Measurements from ENCODE around the gene EID3. TPM values are rescaled to one million over a fixed set of nuclear protein-coding genes. Genes with fewer than 3 reads are reported as not detected.
"Not testable (repeated sequence)": the region's sequence is repeated elsewhere in the genome, so short reads cannot be mapped to it uniquely, and the experiment has no call there.

The EID3 gene
- total RNA-seq, 1 donor from 2014 or later = 4.4 TPM

- intact Hi-C loops (cut with DNase I) = no loop called here
Observed at GRCh38 chr12:104331376-104331775, 27.8 kb downstream of the EID3 start.

DNA sequence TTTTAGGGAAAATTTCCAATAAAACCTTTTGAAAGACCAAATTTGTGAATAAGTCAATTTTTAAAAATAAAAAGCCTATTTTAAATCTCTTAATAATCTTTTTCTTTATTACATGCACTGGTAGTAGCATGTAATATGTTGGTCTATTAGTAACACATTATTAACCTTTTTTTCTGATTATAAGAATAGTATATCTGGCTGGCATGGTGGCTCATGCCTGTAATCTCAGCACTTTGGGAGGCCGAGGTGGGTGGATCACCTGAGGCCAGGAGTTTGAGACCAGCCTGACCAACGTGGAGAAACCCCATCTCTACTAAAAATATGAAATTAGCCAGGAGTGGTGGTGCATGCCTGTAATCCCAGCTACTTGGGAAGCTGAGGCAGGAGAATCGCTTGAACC lies 28.7 kb downstream of the EID3 start:
- ATAC-seq; H3K4me1 ChIP-seq; H3K9me3 ChIP-seq; H3K4me3 ChIP-seq; DNase-seq; H3K27ac ChIP-seq; H3K27me3 ChIP-seq; intact Hi-C loops (cut with DNase I): not testable (repeated sequence)
- H3K36me3 ChIP-seq = peaks cover 92% of the 10 kb centered on the region

More at GRCh38 chr12:104331376-104331775, 27.8 kb downstream of the EID3 start:
- H3K36me3 ChIP-seq = peaks cover 92% of the 10 kb centered on the region
- H3K27ac ChIP-seq = no peak overlapping the region
- no peaks in the 10 kb centered on the region for H3K27me3 ChIP-seq
- H3K4me1 ChIP-seq = no peaks in the 10 kb centered on the region
- H3K4me3 ChIP-seq = no peak overlapping the region
- no peak for DNase-seq
- TF ChIP-seq, protein P1, sequence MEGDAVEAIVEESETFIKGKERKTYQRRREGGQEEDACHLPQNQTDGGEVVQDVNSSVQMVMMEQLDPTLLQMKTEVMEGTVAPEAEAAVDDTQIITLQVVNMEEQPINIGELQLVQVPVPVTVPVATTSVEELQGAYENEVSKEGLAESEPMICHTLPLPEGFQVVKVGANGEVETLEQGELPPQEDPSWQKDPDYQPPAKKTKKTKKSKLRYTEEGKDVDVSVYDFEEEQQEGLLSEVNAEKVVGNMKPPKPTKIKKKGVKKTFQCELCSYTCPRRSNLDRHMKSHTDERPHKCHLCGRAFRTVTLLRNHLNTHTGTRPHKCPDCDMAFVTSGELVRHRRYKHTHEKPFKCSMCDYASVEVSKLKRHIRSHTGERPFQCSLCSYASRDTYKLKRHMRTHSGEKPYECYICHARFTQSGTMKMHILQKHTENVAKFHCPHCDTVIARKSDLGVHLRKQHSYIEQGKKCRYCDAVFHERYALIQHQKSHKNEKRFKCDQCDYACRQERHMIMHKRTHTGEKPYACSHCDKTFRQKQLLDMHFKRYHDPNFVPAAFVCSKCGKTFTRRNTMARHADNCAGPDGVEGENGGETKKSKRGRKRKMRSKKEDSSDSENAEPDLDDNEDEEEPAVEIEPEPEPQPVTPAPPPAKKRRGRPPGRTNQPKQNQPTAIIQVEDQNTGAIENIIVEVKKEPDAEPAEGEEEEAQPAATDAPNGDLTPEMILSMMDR (IDR thresholded peaks at IDR 0.05) = no peak
- ATAC-seq = no peak
- no peaks in the 10 kb centered on the region for H3K9me3 ChIP-seq

- DNase-seq (no peak), ATAC-seq (no peak)
- intact Hi-C loops (cut with DNase I) = no loop called here
- Histone ChIP-seq H3K4me1 (no peaks in the 10 kb centered on the region), H3K36me3 (peaks cover 92% of the 10 kb centered on the region), H3K27me3 (no peaks in the 10 kb centered on the region), H3K4me3 (no peak overlapping the region), H3K27ac (no peak overlapping the region), H3K9me3 (no peaks in the 10 kb centered on the region)
- TF ChIP-seq, protein P1 (IDR thresholded peaks at IDR 0.05) = no peak
Observed at GRCh38 chr12:104333692-104334255, 30.2 kb downstream of the EID3 start.

- TF ChIP-seq, protein P1 (IDR thresholded peaks at IDR 0.05) = no peak
Observed at GRCh38 chr12:104334581-104334980, 31.0 kb downstream of the EID3 start.

DNA sequence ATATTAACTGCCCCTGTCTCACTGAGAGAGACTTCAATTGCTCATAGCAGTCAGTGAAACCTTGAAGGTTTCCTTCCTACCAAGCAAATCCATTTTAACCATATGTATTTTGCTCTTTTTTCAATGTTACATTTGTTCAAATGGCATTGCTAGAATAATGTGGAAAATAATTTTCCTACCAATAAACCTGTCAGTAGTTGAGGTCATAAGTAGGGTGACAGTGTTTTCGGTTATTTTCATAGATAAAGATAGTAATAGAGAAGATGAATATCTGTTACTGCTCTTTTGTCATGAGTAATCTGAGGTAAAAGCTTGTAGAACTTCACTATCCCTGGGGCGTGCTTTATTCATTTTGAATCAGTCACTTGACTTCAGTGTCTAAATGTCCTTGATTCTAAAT lies 32.6 kb downstream of the EID3 start:
- TF ChIP-seq, protein P1 (IDR thresholded peaks at IDR 0.05) = no peak
- peaks cover 92% of the 10 kb centered on the region for H3K36me3 ChIP-seq

More at GRCh38 chr12:104334581-104334980, 31.0 kb downstream of the EID3 start:
- Histone ChIP-seq H3K36me3 (peaks cover 92% of the 10 kb centered on the region), H3K27me3 (no peaks in the 10 kb centered on the region), H3K9me3 (no peaks in the 10 kb centered on the region), H3K27ac (no peak overlapping the region), H3K4me3 (no peak overlapping the region), H3K4me1 (no peaks in the 10 kb centered on the region)
- intact Hi-C loops (cut with DNase I) = no loop called here
- DNase-seq (no peak), ATAC-seq (no peak)

DNA sequence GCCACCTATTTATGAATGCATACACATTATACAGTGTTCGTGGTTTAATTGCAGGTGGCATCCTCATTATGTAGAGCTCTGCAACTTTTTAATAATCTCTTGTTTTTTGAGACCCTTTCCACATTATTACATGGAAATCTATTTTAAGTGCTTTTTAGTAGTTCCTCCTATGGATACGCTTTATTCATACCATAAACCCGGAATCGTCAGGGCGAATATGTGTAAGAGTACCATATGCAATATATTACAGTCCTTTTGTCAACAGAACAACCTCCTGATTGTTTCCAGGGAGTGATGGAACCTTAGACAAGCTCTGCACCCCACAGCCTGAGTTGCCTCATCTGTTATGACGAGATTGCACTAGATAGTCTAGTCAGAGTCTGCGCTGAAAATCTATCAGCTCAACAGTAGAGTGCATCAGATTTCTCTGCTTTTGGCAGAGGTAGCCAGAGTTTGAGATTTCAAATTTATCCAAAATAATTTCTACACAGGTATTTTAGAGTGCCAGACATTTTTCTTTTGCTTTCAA lies 33.6 kb downstream of the EID3 start:
- Histone ChIP-seq H3K4me1 (no peaks in the 10 kb centered on the region), H3K36me3 (peaks cover 92% of the 10 kb centered on the region), H3K4me3 (no peak overlapping the region), H3K27me3 (no peaks in the 10 kb centered on the region), H3K9me3 (no peaks in the 10 kb centered on the region), H3K27ac (no peak overlapping the region)
- intact Hi-C loops (cut with DNase I) = no loop called here
- ATAC-seq = no peak
- TF ChIP-seq, protein P1 (IDR thresholded peaks at IDR 0.05) = no peak
- DNase-seq = no peak

More for the DNA sequence above, 32.6 kb downstream of the EID3 start:
- Histone ChIP-seq H3K4me3 (no peak overlapping the region), H3K27me3 (no peaks in the 10 kb centered on the region), H3K4me1 (no peaks in the 10 kb centered on the region), H3K9me3 (no peaks in the 10 kb centered on the region), H3K27ac (no peak overlapping the region)
- ATAC-seq (no peak), DNase-seq (no peak)
- intact Hi-C loops (cut with DNase I) = no loop called here

Data from upper lobe of right lung (tissue), 1 donor.